ENCODE data around the gene LIPN. TPM values are rescaled to one million over a fixed set of nuclear protein-coding genes. Genes with fewer than 3 reads are reported as not detected.

Gene LIPN
- total RNA-seq, 1 experiment from 2014 or later: not detected

DNA sequence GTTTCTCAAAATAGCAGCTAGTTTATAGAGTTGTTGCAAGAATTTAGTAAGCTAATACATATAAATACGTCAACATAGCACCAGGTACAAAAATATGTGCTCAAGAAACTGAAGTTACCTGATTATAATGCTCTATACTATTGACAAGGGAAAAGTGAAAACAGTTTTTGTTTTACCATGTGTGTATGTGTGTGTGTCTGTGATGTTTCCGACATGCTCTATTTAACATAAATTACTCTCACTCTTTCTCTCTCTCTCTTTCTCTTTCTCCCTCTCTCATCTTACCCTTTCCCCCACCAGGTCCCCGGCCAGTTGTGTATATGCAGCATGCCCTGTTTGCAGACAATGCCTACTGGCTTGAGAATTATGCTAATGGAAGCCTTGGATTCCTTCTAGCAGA lies 4.3 kb downstream of the LIPN start:
- Histone ChIP-seq H2BK12ac (ENCODE audit: insufficient read length, low read depth, low read length) (no peak overlapping the region), H3K23ac (ENCODE audit: insufficient read length, low read depth, low read length) (no peak overlapping the region), H4K8ac (replicated peaks; ENCODE audit: insufficient read length, low read depth, low read length) (no peak overlapping the region), H3K23me2 (ENCODE audit: insufficient read length, low read depth, low read length, poor library complexity, severe bottlenecking) (no peaks in the 10 kb centered on the region), H3K9ac (ENCODE audit: extremely low read depth, insufficient read length, low read length) (no peak overlapping the region), H2BK5ac (ENCODE audit: insufficient read length, low read length) (no peak overlapping the region), H3K79me2 (ENCODE audit: insufficient read depth, low read length) (no peaks in the 10 kb centered on the region), H4K5ac (ENCODE audit: insufficient read length, low read depth, low read length) (no peak overlapping the region), H4K20me1 (ENCODE audit: control insufficient read depth, insufficient read depth, insufficient read length) (no peaks in the 10 kb centered on the region), H3T11ph (ENCODE audit: low read length) (no peak overlapping the region), H3K27ac (ENCODE audit: insufficient read length, low read depth, low read length) (no peak overlapping the region), H4K91ac (ENCODE audit: insufficient read length, low read depth, low read length) (no peak overlapping the region), H3K18ac (ENCODE audit: insufficient read length, low read depth, low read length) (no peak overlapping the region), H3K27me3 (ENCODE audit: insufficient read depth, low read length) (no peaks in the 10 kb centered on the region), H2BK15ac (ENCODE audit: low read depth, low read length) (no peak overlapping the region), H2AFZ (ENCODE audit: low read length) (no peak overlapping the region), H3K9me3 (ENCODE audit: control insufficient read depth, low read depth, low read length) (no peaks in the 10 kb centered on the region), H3K4ac (ENCODE audit: low read depth, low read length) (no peak overlapping the region), H3K56ac (ENCODE audit: insufficient read length, low read depth, low read length) (no peak overlapping the region), H3K14ac (ENCODE audit: insufficient read depth, low read length) (no peak overlapping the region), H2AK5ac (ENCODE audit: insufficient read length, low read length) (no peak overlapping the region), H2BK20ac (ENCODE audit: low read depth, low read length, poor library complexity, severe bottlenecking) (no peak overlapping the region), H3K4me1 (ENCODE audit: insufficient read depth, low read length) (no peaks in the 10 kb centered on the region), H2BK120ac (ENCODE audit: low read depth, low read length, poor library complexity, severe bottlenecking) (no peak overlapping the region), H3K4me2 (ENCODE audit: insufficient read depth, insufficient read length, low read length) (no peak overlapping the region), H3K79me1 (ENCODE audit: insufficient read depth, low read depth, low read length, poor library complexity, severe bottlenecking) (no peaks in the 10 kb centered on the region)
- no peaks in the 10 kb centered on the region for H3K36me3 Mint-ChIP-seq (ENCODE audit: insufficient read depth in 1 of 3, low read depth in 3 of 3)
- H3K4me1 Mint-ChIP-seq: peaks cover 6 to 11% of the 10 kb centered on the region in 2 experiments; a peak in 3 of 4 replicates
- no peak for DNase-seq
- no peaks in the 10 kb centered on the region for H3K27me3 Mint-ChIP-seq (ENCODE audit: low read depth)
- TF ChIP-seq, protein P1, sequence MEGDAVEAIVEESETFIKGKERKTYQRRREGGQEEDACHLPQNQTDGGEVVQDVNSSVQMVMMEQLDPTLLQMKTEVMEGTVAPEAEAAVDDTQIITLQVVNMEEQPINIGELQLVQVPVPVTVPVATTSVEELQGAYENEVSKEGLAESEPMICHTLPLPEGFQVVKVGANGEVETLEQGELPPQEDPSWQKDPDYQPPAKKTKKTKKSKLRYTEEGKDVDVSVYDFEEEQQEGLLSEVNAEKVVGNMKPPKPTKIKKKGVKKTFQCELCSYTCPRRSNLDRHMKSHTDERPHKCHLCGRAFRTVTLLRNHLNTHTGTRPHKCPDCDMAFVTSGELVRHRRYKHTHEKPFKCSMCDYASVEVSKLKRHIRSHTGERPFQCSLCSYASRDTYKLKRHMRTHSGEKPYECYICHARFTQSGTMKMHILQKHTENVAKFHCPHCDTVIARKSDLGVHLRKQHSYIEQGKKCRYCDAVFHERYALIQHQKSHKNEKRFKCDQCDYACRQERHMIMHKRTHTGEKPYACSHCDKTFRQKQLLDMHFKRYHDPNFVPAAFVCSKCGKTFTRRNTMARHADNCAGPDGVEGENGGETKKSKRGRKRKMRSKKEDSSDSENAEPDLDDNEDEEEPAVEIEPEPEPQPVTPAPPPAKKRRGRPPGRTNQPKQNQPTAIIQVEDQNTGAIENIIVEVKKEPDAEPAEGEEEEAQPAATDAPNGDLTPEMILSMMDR (conservative IDR thresholded peaks at IDR 0.05): no peak
- H3K4me3 Mint-ChIP-seq: no peak overlapping the region
- H3K9me3 Mint-ChIP-seq: no peaks in the 10 kb centered on the region
- WGBS (ENCODE audit: extremely low coverage, insufficient read length, low lambda C conversion rate): no CpG with 5 or more reads among the region's 3 CpGs
- no peak overlapping the region for H3K27ac Mint-ChIP-seq
